SU-DHL-6 (cell line): ENCODE data around the gene PODNL1.

Experiments used
- H2AFZ ChIP-seq: fragments of 200-600 bp; sonication (generic); 2 replicates; pipeline ENCODE4 v1.6.1; 2014; ENCODE audit warnings: low read depth, mild to moderate bottlenecking, moderate library complexity, mixed read lengths, antibody characterized with exemption, low read length; ENCODE audit not compliant: severe bottlenecking
- H3F3A ChIP-seq: fragments of 200-600 bp; shearing (Covaris generic); 2 replicates; pipeline ENCODE4 v1.6.0; 2016; ENCODE audit warnings: antibody characterized with exemption, mild to moderate bottlenecking; ENCODE audit not compliant: insufficient read depth
- H3K27ac ChIP-seq: fragments of 200-600 bp; sonication (generic); 2 replicates; pipeline ENCODE4 v1.5.1; 2016; ENCODE audit warnings: low read depth, mild to moderate bottlenecking, low read length, moderate library complexity, mixed read lengths
- H3K27me3 ChIP-seq: fragments of 200-600 bp; sonication (generic), shearing (Covaris generic); 2 replicates; pipeline ENCODE4 v1.6.0; 2014; ENCODE audit warnings: mild to moderate bottlenecking, low read length
- H3K36me3 ChIP-seq: fragments of 200-600 bp; sonication (generic); 2 replicates; pipeline ENCODE4 v1.6.1; 2014; ENCODE audit warnings: mild to moderate bottlenecking, low read length, mixed read lengths
- H3K4me2 ChIP-seq: fragments of 300-600, 200-600 bp; shearing (Covaris generic), sonication (generic); 2 replicates; pipeline ENCODE4 v1.6.0; 2014; ENCODE audit warnings: low read length, low read depth, mild to moderate bottlenecking; ENCODE audit not compliant: poor library complexity, severe bottlenecking
- H3K4me3 ChIP-seq: fragments of 200-600 bp; sonication (generic); 2 replicates; pipeline ENCODE4 v1.5.1; 2014; ENCODE audit warnings: antibody characterized with exemption, low read length, mild to moderate bottlenecking, mixed read lengths; ENCODE audit not compliant: insufficient read depth, poor library complexity, severe bottlenecking
- H3K79me2 ChIP-seq: fragments of 200-600 bp; sonication (generic); 2 replicates; pipeline ENCODE4 v1.6.1; 2014; ENCODE audit warnings: mild to moderate bottlenecking, low read length, moderate library complexity; ENCODE audit not compliant: insufficient read depth
- H3K9ac ChIP-seq: fragments of 200-600 bp; sonication (generic); 2 replicates; pipeline ENCODE4 v1.7.0; 2014; ENCODE audit warnings: mild to moderate bottlenecking, low read length
- H3K9me2 ChIP-seq: fragments of 200-600 bp; sonication (generic); replicated peaks from 2 replicates; pipeline ENCODE4 v1.6.1; 2014; ENCODE audit warnings: low read length; ENCODE audit not compliant: insufficient read depth
- H3K9me3 ChIP-seq: fragments of 200-600 bp; sonication (generic); 2 replicates; pipeline ENCODE4 v1.6.1; 2014; ENCODE audit warnings: low read length, mixed read lengths; ENCODE audit not compliant: insufficient read depth
- H4K20me1 ChIP-seq: fragments of 200-600 bp; sonication (generic); 2 replicates; pipeline ENCODE4 v1.6.1; 2014; ENCODE audit warnings: low read depth, mild to moderate bottlenecking, antibody characterized with exemption, low read length, moderate library complexity, mixed read lengths
- CTCF ChIP-seq: fragments of 200-600 bp; sonication (generic); IDR thresholded peaks from one replicate; pipeline ENCODE4 v1.5.1; 2017; ENCODE audit warnings: antibody characterized with exemption, mild to moderate bottlenecking, low read length, moderate library complexity; ENCODE audit not compliant: insufficient read depth, poor library complexity, severe bottlenecking
- EZH2phosphoT487 ChIP-seq: fragments of 200-600 bp; sonication (generic), shearing (Covaris generic); conservative IDR thresholded peaks from 2 replicates; pipeline ENCODE4 v1.6.1; 2018; ENCODE audit warnings: mild to moderate bottlenecking, antibody characterized with exemption, low read length, moderate library complexity, mixed read lengths

Gene PODNL1

GRCh38 chr19:13956365-13956744 lies 18.1 kb upstream of the PODNL1 start:
- Histone ChIP-seq H3K9ac (no peak overlapping the region), H3K9me2 (no peaks in the 10 kb centered on the region), H3K79me2 (peaks cover 16% of the 10 kb centered on the region), H3K4me3 (no peak overlapping the region), H3F3A (no peaks in the 10 kb centered on the region), H3K27ac (no peak overlapping the region), H3K4me2 (no peak overlapping the region), H3K9me3 (no peaks in the 10 kb centered on the region), H4K20me1 (no peaks in the 10 kb centered on the region; the same call in 1 of the 2 replicates), H3K27me3 (no peaks in the 10 kb centered on the region), H2AFZ (no peak overlapping the region), H3K36me3 (peaks cover 2% of the 10 kb centered on the region; the same call in 1 of the 2 replicates)
- TF ChIP-seq CTCF (no peak), EZH2phosphoT487 (no peak)

GRCh38 chr19:13955662-13956364 lies 17.6 kb upstream of the PODNL1 start:
- no peaks in the 10 kb centered on the region for H3K9me3 ChIP-seq
- H3K27ac ChIP-seq = no peak overlapping the region
- H3K79me2 ChIP-seq = peaks cover 16% of the 10 kb centered on the region
- no peaks in the 10 kb centered on the region for H3F3A ChIP-seq
- H3K36me3 ChIP-seq = peaks cover 2% of the 10 kb centered on the region; the same call in 1 of the 2 replicates
- TF ChIP-seq EZH2phosphoT487 (no peak), CTCF (no peak)
- H4K20me1 ChIP-seq = no peaks in the 10 kb centered on the region; the same call in 1 of the 2 replicates
- H2AFZ ChIP-seq = no peak overlapping the region
- no peak overlapping the region for H3K4me3 ChIP-seq
- no peaks in the 10 kb centered on the region for H3K27me3 ChIP-seq
- no peak overlapping the region for H3K9ac ChIP-seq
- H3K9me2 ChIP-seq = no peaks in the 10 kb centered on the region
- no peak overlapping the region for H3K4me2 ChIP-seq

- H4K20me1 ChIP-seq = no peaks in the 10 kb centered on the region; the same call in 1 of the 2 replicates
- H3K9me3 ChIP-seq = no peaks in the 10 kb centered on the region
- peaks cover 16% of the 10 kb centered on the region for H3K79me2 ChIP-seq
- no peak overlapping the region for H3K27ac ChIP-seq
- no peak overlapping the region for H2AFZ ChIP-seq
- no peak overlapping the region for H3K9ac ChIP-seq
- no peak overlapping the region for H3K4me2 ChIP-seq
- peaks cover 2% of the 10 kb centered on the region; the same call in 1 of the 2 replicates for H3K36me3 ChIP-seq
- no peaks in the 10 kb centered on the region for H3K9me2 ChIP-seq
- TF ChIP-seq CTCF (no peak), EZH2phosphoT487 (no peak)
- no peaks in the 10 kb centered on the region for H3K27me3 ChIP-seq
- no peaks in the 10 kb centered on the region for H3F3A ChIP-seq
- no peak overlapping the region for H3K4me3 ChIP-seq
Measured at GRCh38 chr19:13954185-13954584, 16.0 kb upstream of the PODNL1 start.
